Esophagus (tissue), 2 donors: ENCODE measurements around the gene DAD1. TPM values are rescaled to one million over a fixed set of nuclear protein-coding genes. Genes with fewer than 3 reads are reported as not detected.
"Not testable (repeated sequence)": the region's sequence is repeated elsewhere in the genome, so short reads cannot be mapped to it uniquely, and the experiment has no call there.

Experiments used
- H3K27ac ChIP-seq, 2 donors: one replicate each; pipeline ENCODE4 v1.5.1; 2013; ENCODE audit warnings: low read depth in 2 of 2, mild to moderate bottlenecking in 2 of 2, inconsistent platforms in 1 of 2, low read length in 1 of 2, moderate library complexity in 1 of 2
- H3K27me3 ChIP-seq, 2 donors: one replicate each; pipeline ENCODE4 v1.6.1; 2013; ENCODE audit warnings: low read length in 2 of 2, control low read depth in 1 of 2, mild to moderate bottlenecking in 1 of 2; ENCODE audit not compliant: insufficient read depth in 2 of 2, control insufficient read depth in 1 of 2
- H3K36me3 ChIP-seq, 2 donors: one replicate each; pipeline ENCODE4 v1.6.1; 2013; ENCODE audit warnings: low read length in 1 of 2; ENCODE audit not compliant: control insufficient read depth in 2 of 2, insufficient read depth in 2 of 2
- H3K4me1 ChIP-seq, 2 donors: one replicate each; pipeline ENCODE4 v1.6.1; 2013; ENCODE audit warnings: low read length in 1 of 2; ENCODE audit not compliant: control insufficient read depth in 2 of 2, insufficient read depth in 2 of 2
- H3K4me3 ChIP-seq, 2 donors: one replicate each; pipeline ENCODE4 v1.5.1; 2013; ENCODE audit warnings: low read length in 2 of 2, mild to moderate bottlenecking in 2 of 2, low read depth in 1 of 2, moderate library complexity in 1 of 2
- H3K9me3 ChIP-seq, 2 donors: one replicate each; pipeline ENCODE4 v1.6.1; 2013; ENCODE audit warnings: mild to moderate bottlenecking in 2 of 2, low read depth in 1 of 2, low read length in 1 of 2, moderate library complexity in 1 of 2; ENCODE audit not compliant: control insufficient read depth in 2 of 2, insufficient read depth in 1 of 2
- WGBS, 2 donors: extraction: QIAGEN DNeasy Blood & Tissue Kit; methylation state at CpG; one replicate each; pipeline ENCODE4 v1.1.7; 2013; 5-methylcytosine and 5-hydroxymethylcytosine counted together
- polyA plus RNA-seq, 2 donors: library from polyadenylated mRNA; stranded (reverse); fragments of 200-250 nt; gene quantifications; one replicate each; pipeline ENCODE4 v1.2.3, GENCODE V29; 2013
- donor health status: healthy with polysubstance abuse.
- donor health status: Bipolar disorder and iron deficiency.

DAD1 gene
- 100 to 1,000 TPM in 1 of 2 donors, 10 to 100 TPM in 1; 77.9 to 243 TPM for polyA plus RNA-seq

DNA sequence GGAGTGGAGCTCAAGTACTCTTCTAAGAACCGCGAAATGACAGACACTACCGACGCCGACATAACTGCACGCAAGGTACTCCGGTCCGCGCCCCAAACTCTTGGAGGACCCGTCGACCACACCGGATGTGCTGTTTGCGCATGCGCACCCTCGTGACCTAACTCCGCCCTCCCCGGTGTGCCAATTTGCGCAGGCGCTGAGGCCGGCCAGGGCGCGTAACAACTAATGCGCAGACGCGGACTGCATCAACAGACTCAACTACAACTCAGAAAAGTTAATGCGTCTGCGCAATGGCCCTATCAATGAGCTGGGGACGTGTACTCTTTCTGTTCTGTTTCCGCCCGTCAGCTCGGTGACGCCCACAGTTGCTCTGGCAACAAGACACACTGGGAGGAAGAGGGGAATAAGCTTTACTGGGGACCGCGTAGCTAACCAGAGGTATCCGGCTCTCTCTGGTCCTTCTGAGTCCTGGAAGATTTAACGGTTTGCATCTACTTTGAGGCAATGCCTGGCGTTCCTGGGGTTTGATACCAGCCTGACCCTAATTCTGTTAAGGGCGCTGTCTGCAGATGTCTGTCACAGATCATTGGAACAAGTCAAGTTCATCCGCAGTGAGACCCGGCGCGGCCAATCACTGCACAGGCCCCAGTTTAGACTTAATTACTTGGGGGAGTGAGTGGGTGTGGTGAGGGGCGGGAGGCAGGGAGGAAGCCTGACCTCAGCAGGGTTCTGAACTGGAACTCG is at the start of gene DAD1:
TSS of gene DAD1 (minus strand) at position 129 of the 744 bp plus-strand sequence. CDS start at position 62, 67 bp downstream.
- WGBS, 2 donors, result 0% methylated on average over 44 of the region's 44 CpGs
- Histone ChIP-seq H3K4me3 (peak within 1 kb of the TSS; percentile 76 to 84), H3K36me3 (no peaks in the 10 kb centered on the region), H3K4me1 (no peaks in the 10 kb centered on the region), H3K27ac (peak within 1 kb of the TSS; percentile 98), H3K27me3 (no peaks in the 10 kb centered on the region), H3K9me3 (no peaks in the 10 kb centered on the region)

DNA sequence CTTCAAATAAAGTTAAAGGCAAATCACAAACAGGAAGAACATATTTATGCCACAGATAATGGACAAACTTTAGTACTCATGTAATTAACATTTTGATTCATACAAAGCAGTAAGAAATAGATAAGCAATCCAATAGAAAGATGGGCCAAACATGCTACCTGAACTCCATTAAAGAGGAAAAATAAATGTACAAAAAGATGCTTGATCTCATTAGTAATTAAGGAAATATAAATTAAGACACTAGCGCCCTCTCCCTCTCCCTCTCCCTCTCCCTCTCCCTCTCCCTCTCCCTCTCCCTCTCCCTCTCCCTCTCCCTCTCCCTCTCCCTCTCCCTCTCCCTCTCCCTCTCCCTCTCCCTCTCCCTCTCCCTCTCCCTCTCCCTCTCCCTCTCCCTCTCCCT is 47.0 kb upstream of the DAD1 start:
- not testable (repeated sequence) for H3K36me3 ChIP-seq, H3K27ac ChIP-seq, H3K4me3 ChIP-seq, H3K27me3 ChIP-seq, H3K9me3 ChIP-seq, H3K4me1 ChIP-seq
- WGBS, 2 donors, result 38 to 50% methylated on average over 1 of the region's 1 CpG

DNA sequence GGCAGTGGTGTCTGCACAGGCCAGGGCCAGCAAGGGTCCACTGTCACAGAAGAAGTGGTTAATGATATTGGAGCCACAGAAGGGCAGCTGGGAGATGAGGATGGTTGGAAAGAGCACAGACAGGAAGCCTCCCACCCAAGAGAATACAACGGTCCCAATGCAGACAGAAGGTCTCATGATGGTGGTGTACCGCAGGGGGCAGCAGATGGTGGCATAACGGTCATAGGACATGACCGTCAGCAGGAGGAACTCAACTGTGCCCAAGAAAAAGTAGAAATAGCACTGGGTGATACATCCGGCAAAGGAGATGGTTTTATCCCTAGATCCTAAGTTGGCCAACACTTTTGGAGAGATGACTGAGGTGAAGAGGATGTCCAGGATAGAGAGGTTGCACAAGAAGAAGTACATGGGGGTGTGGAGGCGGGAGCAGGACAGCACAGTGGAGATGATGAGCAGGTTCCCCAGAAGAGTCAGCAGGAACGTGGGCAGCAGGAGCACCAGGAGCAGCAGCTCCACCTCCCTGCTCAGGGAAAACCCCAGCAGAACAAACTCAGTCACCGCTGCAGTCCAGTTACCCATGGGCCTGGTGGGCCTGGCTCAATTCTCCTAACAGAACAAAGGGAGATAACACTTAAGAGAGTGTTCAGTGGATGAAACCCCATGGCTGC is 45.3 kb upstream of the DAD1 start:
- Histone ChIP-seq H3K9me3 (peaks cover 0 to 2% of the 10 kb centered on the region in 2 donors), H3K4me3 (no peak overlapping the region), H3K36me3 (no peaks in the 10 kb centered on the region), H3K27ac (no peak overlapping the region), H3K27me3 (no peaks in the 10 kb centered on the region), H3K4me1 (no peaks in the 10 kb centered on the region)
- WGBS, 2 donors, result 87 to 88% methylated on average over 8 of the region's 8 CpGs

DNA sequence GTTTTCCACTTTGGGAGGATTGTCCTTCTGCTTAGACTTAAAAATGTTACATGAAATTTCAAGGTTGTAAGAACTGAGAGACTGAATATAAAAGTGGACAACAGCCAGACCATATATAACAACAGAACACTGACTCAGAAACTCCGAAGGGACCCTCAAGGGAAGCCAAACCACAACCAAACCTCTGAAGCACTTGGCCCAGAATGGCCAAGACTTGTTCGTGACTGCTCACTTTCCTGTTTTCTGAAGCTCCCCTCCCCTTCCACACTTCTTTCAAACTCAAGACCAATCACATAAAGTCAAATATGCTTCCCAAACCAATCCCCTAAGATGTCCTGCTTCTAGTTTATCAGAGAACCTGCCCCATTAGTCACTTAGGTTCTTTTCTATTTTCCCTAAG is 41.5 kb upstream of the DAD1 start:
- Histone ChIP-seq H3K4me3 (no peak overlapping the region), H3K9me3 (peaks cover 0 to 2% of the 10 kb centered on the region in 2 donors), H3K4me1 (no peaks in the 10 kb centered on the region), H3K36me3 (no peaks in the 10 kb centered on the region), H3K27ac (no peak overlapping the region), H3K27me3 (no peaks in the 10 kb centered on the region)
- WGBS, 2 donors, result 71 to 88% methylated on average over 2 of the region's 2 CpGs

DNA sequence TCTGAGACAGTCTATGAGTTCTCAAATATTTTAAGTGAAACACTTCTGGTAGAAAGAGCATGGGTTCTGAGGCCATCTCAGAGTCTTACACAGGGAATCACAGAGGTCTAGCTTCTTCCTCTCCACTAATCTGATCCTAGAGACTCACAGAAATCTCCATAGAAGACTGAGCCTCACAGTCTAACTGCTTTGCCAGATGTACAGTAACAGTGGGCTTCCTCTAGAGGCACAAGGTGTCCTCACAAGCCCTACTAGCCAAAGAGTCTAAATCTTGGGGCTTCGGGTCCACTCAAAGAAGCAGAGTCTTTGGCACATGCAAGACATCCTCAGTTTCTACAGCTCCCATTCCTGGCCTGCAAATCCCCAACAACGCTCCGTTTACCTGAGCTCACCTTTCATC is 41.0 kb upstream of the DAD1 start:
- Histone ChIP-seq H3K4me3 (no peak overlapping the region), H3K36me3 (no peaks in the 10 kb centered on the region), H3K4me1 (no peaks in the 10 kb centered on the region), H3K9me3 (peaks cover 0 to 2% of the 10 kb centered on the region in 2 donors), H3K27ac (no peak overlapping the region), H3K27me3 (no peaks in the 10 kb centered on the region)
- WGBS, 2 donors, result 96% methylated on average over 3 of the region's 3 CpGs

DNA sequence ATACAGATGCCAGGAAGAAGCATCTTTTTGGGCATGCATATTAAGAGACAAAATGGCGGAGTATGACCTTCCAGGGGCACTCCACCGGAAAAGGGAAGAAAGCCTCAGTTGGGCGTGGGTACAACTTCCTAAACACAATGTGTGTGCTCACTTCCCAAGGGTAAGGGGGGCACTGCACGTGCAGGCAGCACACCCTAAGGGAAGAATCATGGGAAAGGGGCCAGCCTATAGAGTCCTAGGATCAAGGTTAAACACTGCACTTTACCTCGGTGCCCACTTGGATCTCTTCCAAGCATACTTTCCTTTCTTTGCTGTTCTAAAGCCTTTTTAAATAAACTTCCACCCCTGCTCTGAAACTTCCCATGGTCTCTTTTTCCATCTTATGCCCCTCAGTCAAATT is 40.3 kb upstream of the DAD1 start:
- Histone ChIP-seq H3K4me3 (no peak overlapping the region), H3K36me3 (no peaks in the 10 kb centered on the region), H3K9me3 (peaks cover 0 to 2% of the 10 kb centered on the region in 2 donors), H3K4me1 (no peaks in the 10 kb centered on the region), H3K27ac (no peak overlapping the region), H3K27me3 (no peaks in the 10 kb centered on the region)
- 53 to 55% methylated on average over 5 of the region's 5 CpGs for WGBS, 2 donors

DNA sequence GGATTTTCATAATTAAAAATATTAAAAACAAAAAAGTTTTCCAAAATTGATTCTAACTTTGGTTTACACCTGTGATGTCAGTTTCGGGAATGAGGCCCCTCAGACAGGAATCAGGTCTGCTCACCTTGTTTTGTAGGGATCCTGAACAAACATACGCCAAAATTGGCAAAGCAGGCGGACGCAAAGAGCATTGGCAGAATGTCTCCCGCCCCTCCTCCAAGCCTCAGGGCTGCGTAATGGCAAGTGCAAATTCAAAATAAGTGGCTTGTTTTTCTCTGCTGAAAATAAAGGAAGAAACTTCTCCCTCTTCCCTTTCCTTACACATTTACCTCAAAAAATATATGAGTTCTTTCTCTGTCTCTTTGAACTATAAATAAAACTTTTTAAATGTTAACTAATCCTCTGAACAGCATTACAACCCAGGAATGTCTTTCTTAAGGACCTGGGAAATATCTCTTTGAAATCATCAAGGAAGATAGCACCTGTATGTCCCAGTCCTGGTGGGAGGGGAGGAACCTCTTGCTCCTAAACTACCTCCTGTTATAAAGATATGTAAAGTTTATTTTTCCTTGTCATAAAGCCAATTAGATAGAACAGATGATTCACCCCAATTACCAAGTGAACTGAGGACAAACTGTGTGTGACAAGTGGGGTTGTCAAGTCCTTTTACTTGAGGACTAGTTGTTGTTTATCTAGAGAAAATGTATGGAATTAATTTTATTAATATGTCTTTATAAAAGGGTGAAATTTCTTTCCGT is 38.7 kb upstream of the DAD1 start:
- no peak overlapping the region for H3K4me3 ChIP-seq
- H3K9me3 ChIP-seq, result peaks cover 0 to 2% of the 10 kb centered on the region in 2 donors
- 58 to 63% methylated on average over 7 of the region's 7 CpGs for WGBS, 2 donors
- H3K27me3 ChIP-seq, result no peaks in the 10 kb centered on the region
- H3K4me1 ChIP-seq, result no peaks in the 10 kb centered on the region
- H3K27ac ChIP-seq, result no peak overlapping the region
- H3K36me3 ChIP-seq, result no peaks in the 10 kb centered on the region

DNA sequence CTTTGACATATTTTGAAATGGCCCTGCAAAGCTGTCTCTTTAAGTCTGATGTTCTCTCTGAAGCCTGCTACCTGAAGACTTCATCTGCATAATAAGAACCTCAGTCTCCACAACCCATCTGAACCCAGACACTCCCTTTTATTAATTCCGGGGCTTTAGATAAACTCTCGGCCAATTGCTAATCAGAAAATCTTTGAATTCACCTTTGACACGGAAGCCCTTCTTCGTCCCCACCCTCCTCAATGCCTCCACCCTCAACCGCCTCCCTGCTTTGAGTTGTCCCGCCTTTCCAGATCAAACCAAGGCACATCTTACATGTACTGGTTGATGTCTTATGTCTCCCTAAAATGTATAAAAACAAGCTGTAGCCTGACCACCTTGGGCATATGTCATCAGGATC is 37.6 kb upstream of the DAD1 start:
- Histone ChIP-seq H3K9me3 (peaks cover 0 to 2% of the 10 kb centered on the region in 2 donors), H3K36me3 (no peaks in the 10 kb centered on the region), H3K27me3 (no peaks in the 10 kb centered on the region), H3K4me1 (no peaks in the 10 kb centered on the region), H3K27ac (no peak overlapping the region), H3K4me3 (no peak overlapping the region)
- WGBS, 2 donors, result 76 to 89% methylated on average over 6 of the region's 6 CpGs

DNA sequence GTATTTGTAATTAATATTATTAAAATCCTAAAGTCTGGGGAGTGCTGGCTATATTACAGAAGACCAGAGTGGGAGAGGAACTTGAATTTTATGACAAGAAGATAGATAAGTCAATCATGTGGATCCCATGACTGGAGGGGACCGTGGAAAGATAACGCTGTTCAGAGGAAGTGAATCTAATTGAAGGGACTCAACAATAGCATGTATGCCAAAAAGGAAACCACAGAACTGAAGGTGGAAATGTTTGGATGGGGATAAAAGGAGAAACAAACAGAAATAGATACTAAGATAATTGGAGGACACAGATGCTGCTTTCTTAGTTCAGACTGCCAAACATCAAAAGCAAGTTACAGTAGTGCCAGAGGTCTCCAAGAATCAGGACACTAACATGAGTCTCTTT is 34.0 kb upstream of the DAD1 start:
- Histone ChIP-seq H3K27me3 (no peaks in the 10 kb centered on the region), H3K4me1 (no peaks in the 10 kb centered on the region), H3K4me3 (no peak overlapping the region), H3K36me3 (no peaks in the 10 kb centered on the region), H3K27ac (no peak overlapping the region), H3K9me3 (no peaks in the 10 kb centered on the region)
- WGBS, 2 donors, result 20 to 56% methylated on average over 2 of the region's 2 CpGs
